ENCODE results near the gene HADHB. TPM values are rescaled to one million over a fixed set of nuclear protein-coding genes. Genes with fewer than 3 reads are reported as not detected.

Gene HADHB
- total RNA-seq, 3 donors from 2014 or later = 144 to 186 (median 149) TPM

- Histone ChIP-seq H3K9me3 (no peaks in the 10 kb centered on the region), H3K36me3 (ENCODE audit: low read depth) (no peaks in the 10 kb centered on the region), H3K4me1 (ENCODE audit: low read depth) (peaks cover 8% of the 10 kb centered on the region), H3K4me3 (no peak overlapping the region)
- DNase-seq (no peak), ATAC-seq (no peak)
- intact Hi-C loops (cut with DNase I, micrococcal nuclease) = no loop called here
- TF ChIP-seq CTCF (IDR thresholded peaks at IDR 0.05) = no peak
Observed at GRCh38 chr2:26295511-26295910, 50.8 kb downstream of the HADHB start.

- ATAC-seq = no peak
- H3K4me1 ChIP-seq (ENCODE audit: low read depth) = peaks cover 8% of the 10 kb centered on the region
- no peaks in the 10 kb centered on the region for H3K9me3 ChIP-seq
- H3K4me3 ChIP-seq = no peak overlapping the region
- DNase-seq = no peak
- no peaks in the 10 kb centered on the region for H3K36me3 ChIP-seq (ENCODE audit: low read depth)
- intact Hi-C loops (cut with DNase I, micrococcal nuclease) = no loop called here
- no peak for TF ChIP-seq CTCF (IDR thresholded peaks at IDR 0.05)
Observed at GRCh38 chr2:26297061-26297460, 52.3 kb downstream of the HADHB start.

- Histone ChIP-seq H3K4me3 (no peak overlapping the region), H3K9me3 (no peaks in the 10 kb centered on the region), H3K4me1 (ENCODE audit: low read depth) (peaks cover 8% of the 10 kb centered on the region), H3K36me3 (ENCODE audit: low read depth) (no peaks in the 10 kb centered on the region)
- TF ChIP-seq CTCF (IDR thresholded peaks at IDR 0.05) = no peak
- no peak for DNase-seq
- no peak for ATAC-seq
- intact Hi-C loops (cut with DNase I, micrococcal nuclease) = no loop called here
Observed at GRCh38 chr2:26298286-26298637, 53.5 kb downstream of the HADHB start.

GRCh38 chr2:26298638-26299393 is 54.1 kb downstream of the HADHB start:
- DNase-seq = peak in 2 of 3 donors; percentile 34 to 48
- peak; percentile 53 for ATAC-seq
- TF ChIP-seq CTCF (IDR thresholded peaks at IDR 0.05) = no peak
- Histone ChIP-seq H3K9me3 (no peaks in the 10 kb centered on the region), H3K4me3 (peak overlapping the region; percentile 15), H3K4me1 (ENCODE audit: low read depth) (peaks cover 8% of the 10 kb centered on the region), H3K36me3 (ENCODE audit: low read depth) (no peaks in the 10 kb centered on the region)
- intact Hi-C loops (cut with DNase I, micrococcal nuclease) = no loop called here

GRCh38 chr2:26299471-26300101 is 54.8 kb downstream of the HADHB start:
- Histone ChIP-seq H3K4me1 (ENCODE audit: low read depth) (peaks cover 8% of the 10 kb centered on the region), H3K9me3 (no peaks in the 10 kb centered on the region), H3K36me3 (ENCODE audit: low read depth) (no peaks in the 10 kb centered on the region), H3K4me3 (peak overlapping the region; percentile 15)
- peak; percentile 83 for ATAC-seq
- intact Hi-C loops (cut with DNase I, micrococcal nuclease) = no loop called here
- DNase-seq = peak in 1 of 3 donors; percentile 56
- TF ChIP-seq CTCF (IDR thresholded peaks at IDR 0.05) = no peak

Measured in mucosa of descending colon (tissue), 3 donors.